ENCODE data around the gene FAM168B.

DNA sequence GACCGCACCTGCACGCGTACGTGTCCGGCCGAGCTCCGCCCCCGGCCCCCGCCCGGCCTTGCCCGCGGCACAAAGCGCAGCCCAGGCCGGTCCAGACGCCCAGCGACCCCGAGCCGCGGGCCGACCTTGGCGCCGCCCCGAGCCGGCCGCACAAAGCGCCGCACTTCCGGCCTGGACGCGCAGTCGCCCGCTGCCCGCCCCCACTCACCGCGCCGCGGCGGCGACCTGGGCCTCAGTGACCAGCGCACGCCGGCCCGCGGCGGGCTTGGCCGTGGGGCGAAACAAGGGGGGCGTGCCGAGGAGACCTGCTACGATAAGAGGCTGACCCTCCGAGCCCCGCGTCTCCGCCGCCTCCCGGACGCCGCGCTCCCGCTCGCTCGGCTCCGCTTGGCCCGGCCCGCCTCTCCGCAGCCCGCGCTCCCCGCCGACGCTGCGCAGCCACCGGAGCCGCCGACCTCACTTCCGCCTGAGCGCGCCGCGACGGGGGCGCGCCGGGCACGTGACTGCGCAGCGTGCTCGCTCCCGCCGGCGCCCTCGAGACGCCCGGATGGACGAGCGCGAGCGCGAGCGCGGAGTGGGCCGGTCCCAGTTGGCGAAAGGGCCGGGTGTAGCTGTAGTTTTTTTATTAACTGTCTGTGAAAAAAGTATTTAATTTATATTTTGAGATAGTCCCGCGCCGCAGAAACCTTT is at the start of gene FAM168B:
- TF ChIP-seq, protein P1, sequence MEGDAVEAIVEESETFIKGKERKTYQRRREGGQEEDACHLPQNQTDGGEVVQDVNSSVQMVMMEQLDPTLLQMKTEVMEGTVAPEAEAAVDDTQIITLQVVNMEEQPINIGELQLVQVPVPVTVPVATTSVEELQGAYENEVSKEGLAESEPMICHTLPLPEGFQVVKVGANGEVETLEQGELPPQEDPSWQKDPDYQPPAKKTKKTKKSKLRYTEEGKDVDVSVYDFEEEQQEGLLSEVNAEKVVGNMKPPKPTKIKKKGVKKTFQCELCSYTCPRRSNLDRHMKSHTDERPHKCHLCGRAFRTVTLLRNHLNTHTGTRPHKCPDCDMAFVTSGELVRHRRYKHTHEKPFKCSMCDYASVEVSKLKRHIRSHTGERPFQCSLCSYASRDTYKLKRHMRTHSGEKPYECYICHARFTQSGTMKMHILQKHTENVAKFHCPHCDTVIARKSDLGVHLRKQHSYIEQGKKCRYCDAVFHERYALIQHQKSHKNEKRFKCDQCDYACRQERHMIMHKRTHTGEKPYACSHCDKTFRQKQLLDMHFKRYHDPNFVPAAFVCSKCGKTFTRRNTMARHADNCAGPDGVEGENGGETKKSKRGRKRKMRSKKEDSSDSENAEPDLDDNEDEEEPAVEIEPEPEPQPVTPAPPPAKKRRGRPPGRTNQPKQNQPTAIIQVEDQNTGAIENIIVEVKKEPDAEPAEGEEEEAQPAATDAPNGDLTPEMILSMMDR (conservative IDR thresholded peaks at IDR 0.05), result no peak
- no peak for TF ChIP-seq EZH2 (IDR thresholded peaks at IDR 0.05; ENCODE audit: low read depth)
